NCI-H2171 (cell line): ENCODE data around the gene CERT1.
"Not testable (repeated sequence)": the region's sequence is repeated elsewhere in the genome, so short reads cannot be mapped to it uniquely, and the experiment has no call there.

Experiments used
- DNase-seq: peaks from one replicate; lab custom pipeline; 2025; lab: John Stamatoyannopoulos, UW

The CERT1 gene

DNA sequence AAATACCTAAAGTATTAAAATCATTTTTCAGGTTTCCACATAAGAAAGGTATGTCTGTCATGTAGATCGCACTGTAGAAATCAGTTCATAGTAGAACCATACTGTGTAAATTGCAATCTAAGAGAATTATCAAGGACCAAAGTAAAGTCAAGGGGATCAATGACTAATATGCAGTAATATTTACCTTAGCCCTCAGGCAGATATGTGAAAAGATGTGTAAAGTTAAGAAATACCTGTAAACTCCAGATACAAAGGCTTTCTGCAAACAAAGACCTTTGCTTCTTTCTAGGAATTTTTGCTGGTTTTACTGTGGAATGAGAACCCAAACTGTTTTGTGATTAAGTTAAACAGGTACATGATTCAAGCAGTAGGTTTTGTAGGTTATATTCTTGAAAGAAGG is 11.8 kb upstream of the CERT1 start:
- no peak for DNase-seq

DNA sequence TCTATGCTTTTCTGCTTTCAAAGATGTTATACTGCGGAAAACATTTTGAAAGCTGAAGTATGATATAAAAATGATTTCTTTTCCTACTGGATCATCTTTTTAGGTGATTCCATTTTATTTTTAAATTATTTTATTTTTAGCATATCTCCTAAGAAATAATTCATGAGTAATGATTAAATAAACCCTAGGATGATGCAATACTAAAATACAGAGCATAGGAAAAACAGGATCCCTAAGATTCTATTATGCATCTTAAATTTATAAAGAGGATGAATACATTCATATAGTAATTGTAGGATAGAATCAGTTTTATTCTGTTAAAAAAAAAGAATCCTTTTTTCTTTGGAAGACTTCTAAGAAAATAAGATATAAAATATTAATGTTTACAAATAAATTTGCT is 11.1 kb upstream of the CERT1 start:
- no peak for DNase-seq

DNA sequence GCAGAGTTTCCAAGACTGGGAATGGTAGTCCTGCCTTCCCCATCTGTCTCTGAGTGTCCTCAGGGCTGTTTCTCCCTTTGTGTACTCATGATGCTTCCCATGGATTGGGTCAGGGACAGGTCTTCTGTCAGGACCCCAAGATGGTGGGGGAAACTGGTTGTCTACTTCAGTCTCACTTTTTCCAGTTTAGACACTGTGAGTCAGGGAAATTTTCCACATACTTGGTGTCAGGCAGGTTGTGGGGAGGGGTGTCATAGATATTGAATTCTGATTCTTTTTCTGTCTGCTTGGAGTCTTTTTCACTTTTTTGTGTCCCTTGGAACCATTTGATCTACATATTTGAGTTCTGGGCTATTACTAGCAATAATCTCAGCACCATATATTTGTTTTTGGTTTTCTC is 10.6 kb upstream of the CERT1 start:
- no peak for DNase-seq

DNA sequence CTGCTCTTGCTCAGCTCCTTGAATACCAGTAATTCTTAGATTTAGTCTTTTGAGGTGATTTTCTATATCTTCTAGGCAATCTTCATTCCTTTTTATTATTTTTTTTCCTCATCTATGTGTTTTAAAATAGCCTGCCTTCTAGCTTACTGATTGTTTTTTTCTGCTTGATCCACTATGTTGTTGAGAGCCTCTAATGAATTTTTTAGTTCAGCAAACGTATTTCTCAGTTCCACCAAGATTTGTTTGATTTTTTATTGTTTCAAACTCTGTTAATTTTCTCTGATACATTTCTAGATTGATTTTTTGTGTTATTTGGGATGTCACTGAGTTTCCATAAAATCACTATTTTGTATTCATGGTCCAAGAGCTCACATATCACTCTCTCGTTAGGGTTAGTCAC is 9.8 kb upstream of the CERT1 start:
- no peak for DNase-seq

DNA sequence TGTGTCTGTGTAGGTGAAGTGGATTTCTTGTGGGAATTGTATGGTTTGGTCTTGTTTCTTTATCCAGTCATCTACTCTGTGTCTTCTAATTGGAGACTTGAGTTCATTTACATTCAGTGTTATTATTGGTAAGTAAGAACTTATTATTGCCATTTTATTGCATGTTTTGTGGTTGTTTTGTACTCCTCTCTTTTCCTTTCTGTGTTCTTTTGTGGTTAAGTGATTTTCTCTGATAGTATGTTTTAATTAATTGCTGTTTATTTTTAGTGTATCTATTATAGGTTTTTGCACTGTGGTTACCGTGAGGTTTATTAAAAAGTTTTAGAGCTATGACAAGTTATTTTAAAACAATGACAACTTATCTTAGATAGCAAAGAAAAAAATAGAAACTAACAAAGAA is 8.3 kb upstream of the CERT1 start:
- DNase-seq, result no peak

DNA sequence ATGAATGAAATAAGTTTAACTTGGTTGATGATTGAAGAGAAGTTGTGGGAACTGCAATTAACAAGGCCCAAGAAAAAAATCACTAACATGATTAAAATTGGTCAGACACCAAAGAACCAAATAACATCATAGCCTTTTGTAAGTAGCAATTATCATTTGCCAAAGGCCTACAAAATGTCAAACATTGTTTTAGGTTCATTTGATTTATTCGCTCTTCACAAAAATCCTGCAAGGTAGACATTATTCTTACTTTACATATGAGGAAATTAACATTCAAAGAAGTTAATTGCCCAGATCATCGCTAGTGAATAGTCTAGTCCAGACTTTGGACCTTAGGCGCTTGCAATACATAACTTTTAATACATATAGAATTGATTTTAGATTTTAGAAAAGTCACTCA is 2.9 kb upstream of the CERT1 start:
- no peak for DNase-seq

DNA sequence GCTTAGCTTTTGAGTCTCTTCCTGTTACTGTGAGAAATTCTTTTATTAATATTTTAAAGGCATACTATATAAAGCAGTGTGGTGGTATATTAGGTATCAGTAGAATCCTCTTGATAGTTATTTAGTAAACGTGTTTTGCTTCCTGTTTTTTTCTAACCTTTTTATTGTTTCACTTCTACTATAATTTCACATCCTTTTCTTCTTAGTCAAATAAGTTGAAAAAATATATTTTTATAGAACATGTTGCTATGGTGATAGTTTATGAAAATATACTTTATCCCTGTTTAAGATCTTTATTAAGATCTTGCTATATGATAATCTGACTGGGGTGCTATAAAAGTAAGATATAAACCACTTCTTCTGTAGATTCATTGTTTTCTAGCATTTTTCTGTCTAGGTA is 2.4 kb upstream of the CERT1 start:
- no peak for DNase-seq

DNA sequence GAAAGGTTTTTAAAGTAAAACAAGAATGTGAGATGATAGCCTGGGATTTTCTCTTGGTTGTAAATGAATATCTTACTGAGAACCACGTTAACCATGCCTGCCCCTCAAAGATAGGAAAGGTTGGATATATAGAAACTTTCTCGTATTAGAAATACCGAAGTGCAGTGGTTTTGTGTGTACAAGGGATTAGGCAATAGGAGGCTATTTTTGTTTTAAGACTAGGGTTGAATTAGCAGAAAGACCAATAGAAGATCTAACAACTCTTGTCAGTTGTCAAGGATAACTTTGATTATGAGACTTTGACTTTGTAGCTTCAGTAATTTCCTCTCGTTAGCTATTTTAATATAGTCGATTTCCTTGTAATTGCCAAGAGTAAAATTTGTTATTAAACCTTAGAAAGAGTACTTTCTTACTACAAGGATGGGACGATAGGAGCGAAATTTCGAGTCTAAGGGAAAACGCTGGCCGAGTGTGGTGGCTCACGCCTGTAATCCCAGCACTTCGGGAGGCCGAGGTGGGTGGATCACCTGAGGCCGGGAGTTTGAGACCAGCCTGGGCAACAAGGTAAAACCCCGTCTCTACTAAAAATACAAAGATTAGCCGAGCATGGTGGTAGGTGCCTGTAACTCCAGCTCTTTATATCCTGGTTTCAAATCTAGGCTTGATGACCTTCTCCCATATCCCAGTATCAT is 1.1 kb upstream of the CERT1 start:
- DNase-seq, result no peak

DNA sequence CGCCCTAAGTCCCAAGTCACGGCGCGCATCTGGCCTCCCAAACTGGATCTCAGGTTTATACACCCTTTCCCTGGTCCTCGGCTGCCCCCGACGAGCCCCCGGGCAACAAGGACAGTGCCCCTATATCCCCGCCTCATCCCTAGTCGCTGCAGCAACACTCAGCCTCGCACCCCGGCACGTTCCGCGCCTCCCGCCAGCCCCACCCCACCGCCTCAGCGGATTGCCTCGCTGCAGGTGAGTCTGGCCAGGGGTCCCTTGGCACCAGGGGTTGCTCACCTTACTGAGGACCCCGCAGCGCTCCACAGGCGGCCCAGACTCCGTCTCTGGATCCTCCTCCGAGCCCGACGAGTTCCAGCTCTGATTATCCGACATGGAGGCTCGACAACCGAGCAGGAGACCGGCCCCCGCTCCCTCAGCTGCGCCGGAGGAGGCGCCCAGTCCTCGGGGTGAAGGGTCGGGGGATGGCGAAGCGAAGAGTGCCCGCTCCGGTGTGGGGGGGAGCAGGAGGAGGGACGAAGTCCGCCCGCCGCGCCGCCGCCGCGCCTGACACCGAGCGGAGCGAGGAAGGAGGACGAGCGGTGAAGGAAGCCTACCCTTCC is 494 bp downstream of the CERT1 start:
- DNase-seq, result no peak

DNA sequence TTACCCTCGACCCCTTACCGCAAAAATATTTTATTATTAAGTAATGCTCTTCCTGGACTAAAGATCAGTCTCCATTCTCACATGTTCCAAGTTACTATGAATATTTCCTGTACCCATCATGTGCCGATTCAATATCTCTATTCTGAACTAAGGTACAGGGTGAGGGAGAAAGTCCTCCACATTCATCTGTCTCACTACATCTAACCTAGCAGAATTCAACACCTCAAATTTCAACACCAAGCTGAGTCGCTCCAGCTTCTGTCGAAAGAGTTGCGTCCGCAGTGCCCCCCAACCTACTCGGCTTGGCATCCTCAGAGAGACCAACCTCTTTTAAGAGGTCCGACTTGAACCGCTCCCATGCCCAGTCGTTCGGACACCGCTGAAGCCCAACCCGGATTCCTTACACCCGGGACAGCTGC is 1.0 kb downstream of the CERT1 start:
- DNase-seq, result no peak

DNA sequence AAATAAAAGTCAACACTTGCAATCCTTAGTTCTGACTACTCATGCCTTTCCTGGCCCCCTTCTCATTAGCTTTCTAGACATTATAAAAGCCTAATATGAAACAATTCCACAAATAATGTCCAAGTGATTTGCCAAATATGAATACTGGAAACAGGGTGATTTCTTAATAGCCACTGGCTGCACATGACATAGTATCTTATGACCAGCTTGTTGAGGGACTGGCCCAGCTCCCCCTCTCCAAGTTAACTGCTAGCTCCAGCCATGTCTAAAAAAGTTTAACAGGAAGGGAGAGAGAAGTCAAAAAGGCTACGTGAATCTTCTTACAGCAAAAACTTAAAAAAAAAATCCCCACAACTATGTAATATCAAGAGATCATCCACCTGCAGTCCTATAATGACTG is 1.5 kb downstream of the CERT1 start:
- DNase-seq, result no peak

DNA sequence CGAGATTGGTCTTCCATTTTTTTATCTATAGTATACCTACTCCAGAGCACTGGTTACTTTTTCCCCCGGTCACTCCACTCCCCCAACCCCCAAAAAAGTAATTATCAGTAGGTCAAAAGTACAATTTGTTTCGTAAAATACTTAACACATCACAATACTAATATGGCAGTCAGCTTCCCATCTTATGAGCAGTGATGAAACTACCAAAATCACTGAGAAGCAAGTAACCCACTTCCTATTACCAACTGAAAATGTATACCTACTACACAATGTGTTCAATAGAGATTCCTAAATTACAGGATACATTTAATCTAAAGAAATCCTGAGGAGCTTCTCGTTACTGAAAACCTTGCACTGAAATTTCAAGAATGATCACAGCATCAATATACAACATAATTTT is 1.9 kb downstream of the CERT1 start:
- DNase-seq, result no peak

DNA sequence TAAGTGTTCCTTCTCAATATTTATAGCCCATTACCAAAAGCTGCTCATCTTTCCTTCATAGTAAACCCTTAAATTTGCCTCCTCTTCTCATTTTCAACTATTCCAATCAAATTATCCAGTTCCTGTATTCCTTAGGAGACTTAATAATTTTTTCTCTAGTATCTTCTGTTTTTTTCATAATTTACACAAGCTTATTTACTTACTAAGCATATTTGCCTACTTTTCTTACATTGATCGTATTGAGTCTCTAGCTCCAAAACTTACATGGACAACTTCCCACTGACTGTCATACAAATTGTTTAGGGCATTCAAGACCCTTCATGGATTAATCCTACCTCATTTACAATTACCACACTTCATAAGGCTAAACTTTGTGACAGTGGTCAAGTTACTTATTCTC is 3.6 kb downstream of the CERT1 start:
- no peak for DNase-seq

DNA sequence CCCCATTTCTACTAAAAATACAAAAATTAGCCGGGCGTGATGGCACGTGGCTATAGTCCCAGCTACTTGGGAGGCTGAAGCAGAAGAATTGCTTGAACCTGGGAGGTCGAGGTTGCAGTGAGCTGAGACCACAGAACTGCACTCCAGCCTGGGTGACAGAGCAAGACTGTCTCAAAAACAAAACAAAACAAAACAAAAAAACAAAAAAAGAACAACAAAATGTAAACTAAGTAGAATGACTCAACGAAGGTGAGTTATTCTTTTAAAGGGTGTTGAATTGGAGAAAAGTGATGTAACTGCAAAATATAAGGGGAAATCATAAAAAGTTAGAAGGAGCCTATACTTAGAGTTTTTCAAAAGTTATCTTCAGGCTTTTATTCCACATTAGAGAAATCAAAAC is 6.3 kb downstream of the CERT1 start:
- DNase-seq, result not testable (repeated sequence)

DNA sequence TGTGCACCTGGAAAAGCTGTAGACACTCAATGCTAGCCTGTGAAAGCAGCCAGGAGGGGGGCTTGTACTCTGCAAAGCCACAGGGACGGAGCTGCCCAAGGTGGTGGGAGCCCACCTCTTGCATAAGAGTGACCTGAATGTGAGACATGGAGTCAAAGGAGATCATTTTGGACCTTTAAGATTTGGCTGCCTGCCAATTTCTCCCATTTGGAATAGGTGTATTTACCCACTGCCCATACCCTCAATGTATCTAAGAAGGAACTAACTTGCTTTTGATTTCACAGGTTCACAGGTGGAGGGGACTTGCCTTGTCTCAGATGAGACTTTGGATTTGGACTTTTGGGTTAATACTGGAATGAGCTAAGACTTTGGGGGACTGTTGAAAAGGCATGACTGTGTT is 12.6 kb downstream of the CERT1 start:
- not testable (repeated sequence) for DNase-seq

DNA sequence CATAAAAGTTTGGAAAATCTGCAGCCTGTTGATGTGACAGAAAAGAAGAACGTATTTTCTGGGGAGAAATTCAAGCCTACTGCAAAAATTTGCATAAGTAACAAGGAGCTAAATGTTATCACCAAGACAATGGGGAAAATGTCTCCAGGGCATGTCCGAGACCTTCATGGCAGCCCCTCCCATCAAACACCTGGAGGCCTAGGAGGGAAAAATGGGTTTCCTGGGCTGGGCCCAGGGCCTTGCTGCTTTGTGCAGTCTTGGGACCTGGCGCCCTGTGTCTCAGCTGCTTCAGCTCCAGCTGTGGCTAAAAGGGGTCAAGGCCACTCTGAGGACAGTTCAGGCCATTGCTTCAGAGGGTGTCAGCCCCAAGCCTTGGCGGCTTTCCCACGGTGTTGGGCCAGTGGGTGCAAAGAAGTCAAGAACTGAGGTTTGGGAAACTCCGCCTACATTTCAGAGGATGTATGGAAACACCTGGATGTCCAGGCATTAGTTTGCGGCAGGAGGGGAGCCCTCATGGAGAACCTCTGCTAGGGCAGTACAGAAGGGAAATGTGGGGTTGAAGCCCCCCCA is 13.1 kb downstream of the CERT1 start:
- DNase-seq, result no peak

DNA sequence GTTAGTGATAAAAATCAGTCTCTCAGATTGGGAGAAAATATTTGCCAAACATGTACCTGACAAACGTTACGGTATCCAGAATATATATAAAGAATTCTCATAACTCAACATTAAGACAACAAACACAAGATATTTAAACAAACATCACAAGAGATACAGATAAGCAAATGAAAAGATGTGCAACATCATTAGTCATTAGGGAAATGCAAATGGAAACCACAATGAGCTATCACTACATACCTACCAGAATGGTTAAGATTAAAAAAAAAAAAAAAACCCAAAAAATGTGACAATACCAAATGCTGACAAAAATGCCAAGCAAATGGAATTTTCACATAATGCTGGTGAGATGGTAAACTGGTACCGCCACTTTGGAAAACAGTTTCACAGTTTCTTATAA is 15.4 kb downstream of the CERT1 start:
- DNase-seq, result no peak

DNA sequence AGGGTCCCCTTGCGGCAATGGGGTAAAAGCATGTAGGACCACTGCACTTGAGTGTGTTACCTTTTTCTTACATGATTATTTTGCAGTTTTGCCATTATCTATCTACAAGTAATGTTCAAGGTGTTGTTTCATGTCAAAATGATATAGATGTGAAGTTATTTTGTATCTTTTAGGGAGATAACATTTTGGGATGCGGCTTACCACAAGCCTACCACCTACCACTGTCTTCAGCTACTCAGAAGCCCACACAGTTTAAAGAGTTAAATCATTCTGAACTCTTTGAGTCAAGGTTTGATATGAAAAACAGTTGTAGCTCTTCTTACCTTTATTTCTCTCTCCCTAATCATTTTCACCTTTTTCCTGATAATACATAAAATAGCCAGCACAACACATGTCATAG is 19.8 kb downstream of the CERT1 start:
- DNase-seq, result no peak

DNA sequence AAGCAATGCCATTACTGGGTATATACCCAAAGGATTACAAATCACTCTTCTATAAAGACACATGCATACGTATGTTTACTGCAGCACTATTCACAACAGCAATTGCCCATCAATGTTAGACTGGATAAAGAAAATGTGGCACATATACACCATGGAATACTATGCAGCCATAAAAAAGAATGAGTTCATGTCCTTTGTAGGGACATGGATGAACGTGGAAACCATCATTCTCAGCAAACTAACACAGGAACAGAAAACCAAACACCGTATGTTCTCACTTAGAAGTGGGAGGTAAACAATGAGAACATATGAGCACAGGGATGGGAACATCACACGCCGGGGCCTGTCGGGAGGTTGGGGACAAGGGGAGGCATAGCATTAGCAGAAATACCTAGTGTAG is 21.6 kb downstream of the CERT1 start:
- not testable (repeated sequence) for DNase-seq

DNA sequence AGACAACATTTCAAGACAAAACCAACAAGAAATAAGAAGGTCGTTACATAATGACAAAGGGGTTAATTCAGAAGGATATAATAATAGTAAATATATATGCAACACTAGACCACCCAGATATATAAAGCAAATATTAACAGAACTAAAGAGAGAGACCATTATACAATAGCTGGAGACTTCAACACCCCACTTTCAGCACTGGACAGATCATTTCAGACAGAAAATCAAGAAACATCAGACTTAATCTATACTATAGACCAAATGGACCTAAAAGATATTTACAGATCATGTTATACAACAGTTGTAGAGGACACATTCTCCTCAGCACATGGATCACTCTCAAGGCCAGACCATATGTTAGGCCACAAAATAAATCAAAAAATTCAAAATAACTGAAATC is 26.8 kb downstream of the CERT1 start:
- DNase-seq, result no peak

DNA sequence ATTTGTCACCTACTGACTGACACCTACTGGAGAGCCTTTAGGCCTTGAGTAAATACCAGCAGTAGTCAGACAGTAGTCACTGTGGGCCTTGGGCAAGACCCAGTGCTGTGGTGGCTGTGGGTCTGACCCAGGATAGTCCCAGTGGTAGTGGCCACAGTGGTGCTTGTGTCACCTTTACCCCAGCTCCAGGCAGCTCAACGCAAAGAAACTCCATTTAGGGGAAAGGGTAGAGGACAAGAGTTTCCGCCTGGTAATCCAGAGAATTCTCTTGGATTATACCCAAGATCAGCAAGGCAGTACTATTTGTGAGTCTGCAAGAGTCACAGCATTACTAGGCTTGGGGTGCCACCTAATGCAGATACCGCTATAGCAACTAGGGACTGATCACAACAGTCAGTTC is 28.9 kb downstream of the CERT1 start:
- DNase-seq, result no peak

DNA sequence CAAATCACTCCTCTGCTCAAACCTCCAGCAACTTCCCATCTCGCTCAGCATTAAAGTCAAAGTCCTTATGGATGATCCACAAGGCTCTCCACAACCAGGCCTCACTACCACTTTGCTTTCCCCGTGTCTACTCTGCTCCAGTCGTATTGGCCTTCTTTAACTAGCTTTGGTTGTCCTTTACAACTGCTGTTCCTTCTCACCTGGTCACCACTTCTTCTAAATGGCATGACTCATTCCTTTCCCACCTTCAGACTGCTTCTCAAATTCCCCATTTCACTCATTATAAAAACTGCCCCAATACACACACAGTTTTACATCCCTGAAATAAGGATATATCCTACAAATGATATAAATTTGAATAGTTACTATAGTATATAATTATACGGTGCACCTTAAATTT is 30.4 kb downstream of the CERT1 start:
- no peak for DNase-seq

DNA sequence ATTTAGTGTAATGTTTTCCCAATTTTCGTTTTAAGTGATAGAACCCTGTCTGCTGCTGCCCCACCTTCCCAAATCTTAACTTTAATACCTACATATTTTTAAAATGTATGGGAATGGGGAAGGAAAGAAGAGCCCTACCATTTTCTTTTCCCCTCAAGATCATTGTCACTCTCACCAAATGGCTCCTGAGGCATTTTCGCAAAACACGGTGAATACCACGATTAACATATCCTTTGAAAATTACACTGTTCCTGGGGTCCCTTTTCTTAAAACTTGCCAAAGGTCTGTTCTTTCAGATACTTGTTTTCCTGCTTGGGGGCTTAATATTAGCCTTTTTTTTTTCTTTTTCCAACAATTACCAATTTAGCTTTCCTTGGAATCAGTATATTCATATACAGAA is 36.1 kb downstream of the CERT1 start:
- DNase-seq, result no peak

DNA sequence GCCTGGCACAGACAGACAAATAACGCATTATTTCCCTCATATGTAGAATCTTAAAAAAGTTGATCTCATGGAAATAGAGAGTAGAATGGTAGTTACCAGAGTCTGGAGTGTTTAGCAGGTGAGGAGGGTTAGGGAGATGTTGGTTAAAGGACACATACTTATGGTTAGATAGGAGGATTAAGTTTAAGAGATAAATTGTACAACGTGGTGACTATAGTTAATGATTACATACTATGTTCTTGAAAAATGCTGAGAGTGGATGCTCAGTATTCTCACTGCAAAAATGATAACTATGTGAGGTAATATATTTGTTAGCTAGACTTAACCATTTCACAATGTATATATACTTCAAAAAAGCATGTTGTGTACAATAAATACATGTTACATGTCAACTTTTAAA is 38.0 kb downstream of the CERT1 start:
- no peak for DNase-seq
